GM12875 (cell line): ENCODE measurements around the gene PTPN3.
"Not testable (repeated sequence)": the region's sequence is repeated elsewhere in the genome, so short reads cannot be mapped to it uniquely, and the experiment has no call there.

Source experiments
- H3K4me3 ChIP-seq: one replicate; pipeline ENCODE4 v1.5.1; 2011; ENCODE audit warnings: low read depth, low read length, control low read depth
- TF ChIP-seq, protein P1 (sequence below): IDR thresholded peaks from 2 replicates; pipeline ENCODE4 v1.5.1; 2011; ENCODE audit warnings: low read depth, mild to moderate bottlenecking, control low read depth, inconsistent platforms, low read length, moderate library complexity, borderline replicate concordance; ENCODE audit not compliant: insufficient read depth

PTPN3 gene, protein sequence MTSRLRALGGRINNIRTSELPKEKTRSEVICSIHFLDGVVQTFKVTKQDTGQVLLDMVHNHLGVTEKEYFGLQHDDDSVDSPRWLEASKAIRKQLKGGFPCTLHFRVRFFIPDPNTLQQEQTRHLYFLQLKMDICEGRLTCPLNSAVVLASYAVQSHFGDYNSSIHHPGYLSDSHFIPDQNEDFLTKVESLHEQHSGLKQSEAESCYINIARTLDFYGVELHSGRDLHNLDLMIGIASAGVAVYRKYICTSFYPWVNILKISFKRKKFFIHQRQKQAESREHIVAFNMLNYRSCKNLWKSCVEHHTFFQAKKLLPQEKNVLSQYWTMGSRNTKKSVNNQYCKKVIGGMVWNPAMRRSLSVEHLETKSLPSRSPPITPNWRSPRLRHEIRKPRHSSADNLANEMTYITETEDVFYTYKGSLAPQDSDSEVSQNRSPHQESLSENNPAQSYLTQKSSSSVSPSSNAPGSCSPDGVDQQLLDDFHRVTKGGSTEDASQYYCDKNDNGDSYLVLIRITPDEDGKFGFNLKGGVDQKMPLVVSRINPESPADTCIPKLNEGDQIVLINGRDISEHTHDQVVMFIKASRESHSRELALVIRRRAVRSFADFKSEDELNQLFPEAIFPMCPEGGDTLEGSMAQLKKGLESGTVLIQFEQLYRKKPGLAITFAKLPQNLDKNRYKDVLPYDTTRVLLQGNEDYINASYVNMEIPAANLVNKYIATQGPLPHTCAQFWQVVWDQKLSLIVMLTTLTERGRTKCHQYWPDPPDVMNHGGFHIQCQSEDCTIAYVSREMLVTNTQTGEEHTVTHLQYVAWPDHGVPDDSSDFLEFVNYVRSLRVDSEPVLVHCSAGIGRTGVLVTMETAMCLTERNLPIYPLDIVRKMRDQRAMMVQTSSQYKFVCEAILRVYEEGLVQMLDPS

GRCh38 chr9:109498195-109499092 is at the start of gene PTPN3:
Gene PTPN3, minus strand, starts transcription at chr9:109498307. Its CDS starts 34,873 bp downstream, at chr9:109463434.
- TF ChIP-seq, protein P1, sequence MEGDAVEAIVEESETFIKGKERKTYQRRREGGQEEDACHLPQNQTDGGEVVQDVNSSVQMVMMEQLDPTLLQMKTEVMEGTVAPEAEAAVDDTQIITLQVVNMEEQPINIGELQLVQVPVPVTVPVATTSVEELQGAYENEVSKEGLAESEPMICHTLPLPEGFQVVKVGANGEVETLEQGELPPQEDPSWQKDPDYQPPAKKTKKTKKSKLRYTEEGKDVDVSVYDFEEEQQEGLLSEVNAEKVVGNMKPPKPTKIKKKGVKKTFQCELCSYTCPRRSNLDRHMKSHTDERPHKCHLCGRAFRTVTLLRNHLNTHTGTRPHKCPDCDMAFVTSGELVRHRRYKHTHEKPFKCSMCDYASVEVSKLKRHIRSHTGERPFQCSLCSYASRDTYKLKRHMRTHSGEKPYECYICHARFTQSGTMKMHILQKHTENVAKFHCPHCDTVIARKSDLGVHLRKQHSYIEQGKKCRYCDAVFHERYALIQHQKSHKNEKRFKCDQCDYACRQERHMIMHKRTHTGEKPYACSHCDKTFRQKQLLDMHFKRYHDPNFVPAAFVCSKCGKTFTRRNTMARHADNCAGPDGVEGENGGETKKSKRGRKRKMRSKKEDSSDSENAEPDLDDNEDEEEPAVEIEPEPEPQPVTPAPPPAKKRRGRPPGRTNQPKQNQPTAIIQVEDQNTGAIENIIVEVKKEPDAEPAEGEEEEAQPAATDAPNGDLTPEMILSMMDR: no peak
- H3K4me3 ChIP-seq: no peak within 1 kb of the TSS

DNA sequence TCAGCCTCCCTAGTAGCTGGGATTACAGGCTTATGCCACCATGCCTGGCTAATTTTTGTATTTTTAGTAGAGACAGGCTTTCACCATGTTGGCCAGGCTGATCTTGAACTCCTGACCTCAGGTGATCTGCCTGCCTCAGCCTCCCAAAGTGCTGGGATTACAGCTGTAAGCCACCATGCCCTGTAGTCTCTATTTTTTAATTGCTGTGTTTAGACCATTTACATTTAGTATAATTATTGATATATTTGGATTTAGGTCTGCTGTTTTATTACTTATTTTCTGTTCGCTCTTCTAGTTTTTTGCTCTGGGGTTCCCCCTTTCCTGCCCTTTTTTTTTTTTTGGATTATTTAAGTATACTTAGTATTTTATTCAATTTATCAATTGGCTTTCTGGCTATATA is 46.8 kb upstream of the PTPN3 start:
- not testable (repeated sequence) for H3K4me3 ChIP-seq

DNA sequence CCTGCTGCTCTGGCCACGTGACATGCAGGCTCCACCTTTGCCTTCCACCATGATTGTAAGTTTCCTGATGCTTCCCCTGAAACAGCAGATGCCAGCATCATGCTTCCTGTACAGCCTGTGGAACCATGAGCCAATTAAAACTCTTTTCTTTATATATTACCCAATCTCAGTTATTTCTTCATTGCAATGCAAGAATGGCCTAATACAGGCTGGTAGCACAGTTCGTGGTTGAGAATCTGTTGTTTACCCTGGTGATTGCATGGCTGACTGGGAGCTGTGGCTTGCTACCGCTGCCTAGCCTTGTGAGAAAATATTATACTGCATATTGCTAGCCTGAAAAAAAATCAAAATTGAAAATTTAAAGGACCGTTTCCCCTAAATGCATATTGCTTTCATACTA is 44.8 kb upstream of the PTPN3 start:
- no peak overlapping the region for H3K4me3 ChIP-seq
- TF ChIP-seq, protein P1: no peak

GRCh38 chr9:109538346-109538745 is 40.2 kb upstream of the PTPN3 start:
- H3K4me3 ChIP-seq: no peak overlapping the region
- TF ChIP-seq, protein P1: no peak

DNA sequence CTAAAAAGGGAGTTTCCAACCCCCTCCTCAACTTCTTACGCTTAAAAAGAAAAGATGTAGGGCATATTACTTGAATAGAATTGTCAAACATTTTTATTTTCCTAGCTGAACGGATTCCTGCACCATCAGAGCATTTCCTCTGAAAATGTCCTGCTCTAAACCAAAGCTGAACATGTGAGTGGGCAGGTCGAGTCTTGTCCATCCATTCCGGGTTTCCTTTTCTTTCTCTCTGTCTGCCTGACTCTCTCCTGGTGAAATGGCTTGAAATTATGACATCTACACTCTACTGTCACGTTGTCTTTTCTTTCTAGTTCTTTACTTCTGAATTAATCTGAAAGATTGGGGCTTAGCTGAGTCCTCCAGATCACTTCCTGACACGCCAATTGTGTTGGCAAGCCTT is 39.2 kb upstream of the PTPN3 start:
- no peak overlapping the region for H3K4me3 ChIP-seq
- TF ChIP-seq, protein P1: no peak

GRCh38 chr9:109536859-109537258 is 38.8 kb upstream of the PTPN3 start:
- TF ChIP-seq, protein P1: no peak
- no peak overlapping the region for H3K4me3 ChIP-seq

GRCh38 chr9:109535365-109535764 is 37.3 kb upstream of the PTPN3 start:
- H3K4me3 ChIP-seq: no peak overlapping the region
- TF ChIP-seq, protein P1: no peak
